ENCODE measurements around the gene RNF150. TPM values are rescaled to one million over a fixed set of nuclear protein-coding genes. Genes with fewer than 3 reads are reported as not detected.

Gene RNF150
- total RNA-seq, 1 experiment from 2014 or later, result 0.15 TPM

DNA sequence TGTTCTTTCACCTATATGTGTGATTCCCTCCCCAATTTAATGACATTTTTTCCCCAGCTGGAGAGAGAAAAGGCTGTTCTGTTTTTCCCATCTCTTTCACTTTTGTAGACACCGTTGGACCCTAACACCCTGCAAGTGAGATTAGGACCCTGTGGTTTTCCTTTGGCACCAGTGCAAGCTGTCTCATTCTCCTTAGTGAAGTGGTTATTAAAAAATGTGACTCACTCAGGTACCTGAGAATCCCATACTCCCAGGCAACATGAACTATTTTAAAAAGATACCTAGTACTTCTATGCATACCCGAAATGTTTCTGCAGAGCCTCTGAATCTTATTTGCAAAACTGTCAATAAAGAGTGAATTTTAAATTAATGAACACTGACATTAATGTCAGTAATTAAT is 201.4 kb downstream of the RNF150 start:
- Histone ChIP-seq H4K20me1 (ENCODE audit: insufficient read depth) (no peaks in the 10 kb centered on the region), H3F3A (ENCODE audit: insufficient read depth, low read depth) (no peaks in the 10 kb centered on the region), H3K4me2 (no peak overlapping the region), H3K9me3 (ENCODE audit: insufficient read depth, low read depth) (no peaks in the 10 kb centered on the region), H2AFZ (no peak overlapping the region), H3K36me3 (ENCODE audit: low read depth) (no peaks in the 10 kb centered on the region), H3K9me2 (ENCODE audit: insufficient read depth) (no peaks in the 10 kb centered on the region), H3K27me3 (ENCODE audit: insufficient read depth, low read depth) (no peaks in the 10 kb centered on the region), H3K4me1 (replicated peaks; ENCODE audit: insufficient read depth) (no peaks in the 10 kb centered on the region), H3K27ac (no peak overlapping the region), H3K79me2 (ENCODE audit: low read depth) (no peaks in the 10 kb centered on the region), H3K4me3 (no peak overlapping the region)
- no peak for TF ChIP-seq EZH2 (IDR thresholded peaks at IDR 0.05; ENCODE audit: low read depth)
- TF ChIP-seq, protein P1, sequence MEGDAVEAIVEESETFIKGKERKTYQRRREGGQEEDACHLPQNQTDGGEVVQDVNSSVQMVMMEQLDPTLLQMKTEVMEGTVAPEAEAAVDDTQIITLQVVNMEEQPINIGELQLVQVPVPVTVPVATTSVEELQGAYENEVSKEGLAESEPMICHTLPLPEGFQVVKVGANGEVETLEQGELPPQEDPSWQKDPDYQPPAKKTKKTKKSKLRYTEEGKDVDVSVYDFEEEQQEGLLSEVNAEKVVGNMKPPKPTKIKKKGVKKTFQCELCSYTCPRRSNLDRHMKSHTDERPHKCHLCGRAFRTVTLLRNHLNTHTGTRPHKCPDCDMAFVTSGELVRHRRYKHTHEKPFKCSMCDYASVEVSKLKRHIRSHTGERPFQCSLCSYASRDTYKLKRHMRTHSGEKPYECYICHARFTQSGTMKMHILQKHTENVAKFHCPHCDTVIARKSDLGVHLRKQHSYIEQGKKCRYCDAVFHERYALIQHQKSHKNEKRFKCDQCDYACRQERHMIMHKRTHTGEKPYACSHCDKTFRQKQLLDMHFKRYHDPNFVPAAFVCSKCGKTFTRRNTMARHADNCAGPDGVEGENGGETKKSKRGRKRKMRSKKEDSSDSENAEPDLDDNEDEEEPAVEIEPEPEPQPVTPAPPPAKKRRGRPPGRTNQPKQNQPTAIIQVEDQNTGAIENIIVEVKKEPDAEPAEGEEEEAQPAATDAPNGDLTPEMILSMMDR (conservative IDR thresholded peaks at IDR 0.05), result no peak
- ChIA-PET CTCF (no interaction called here), POLR2A (ENCODE audit: unreplicated experiment) (no interaction called here)
- no peak for DNase-seq
- BruUV-seq (replicated peaks), result no TSS peak
- intact Hi-C loops (cut with micrococcal nuclease; ENCODE audit: unreplicated experiment), result no loop called here

DNA sequence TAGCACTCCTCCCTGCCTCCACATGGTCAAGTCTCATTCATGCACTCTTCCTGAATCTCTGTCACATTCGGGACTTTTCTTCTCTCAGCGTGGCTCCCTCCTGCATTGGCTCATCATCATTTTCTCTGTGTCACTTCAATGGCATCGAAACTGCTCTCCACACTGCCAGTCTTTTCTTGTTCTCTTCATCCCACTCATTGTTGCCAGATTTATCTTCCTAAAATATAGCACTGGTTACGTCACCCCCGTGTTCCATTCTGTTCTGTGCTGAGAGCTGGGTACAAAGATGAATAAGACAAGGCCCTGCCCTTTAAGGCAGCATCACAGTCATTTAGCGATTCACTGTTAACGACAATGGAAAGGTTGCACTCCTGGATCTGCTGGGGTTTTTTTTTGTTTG is 202.7 kb downstream of the RNF150 start:
- Histone ChIP-seq H3K4me2 (no peak overlapping the region), H2AFZ (no peak overlapping the region), H3K27me3 (ENCODE audit: insufficient read depth, low read depth) (no peaks in the 10 kb centered on the region), H3K79me2 (ENCODE audit: low read depth) (no peaks in the 10 kb centered on the region), H3K9me2 (ENCODE audit: insufficient read depth) (no peaks in the 10 kb centered on the region), H3F3A (ENCODE audit: insufficient read depth, low read depth) (no peaks in the 10 kb centered on the region), H4K20me1 (ENCODE audit: insufficient read depth) (no peaks in the 10 kb centered on the region), H3K36me3 (ENCODE audit: low read depth) (no peaks in the 10 kb centered on the region), H3K27ac (no peak overlapping the region), H3K4me1 (replicated peaks; ENCODE audit: insufficient read depth) (no peaks in the 10 kb centered on the region), H3K9me3 (ENCODE audit: insufficient read depth, low read depth) (no peaks in the 10 kb centered on the region), H3K4me3 (no peak overlapping the region)
- intact Hi-C loops (cut with micrococcal nuclease; ENCODE audit: unreplicated experiment), result no loop called here
- BruUV-seq (replicated peaks), result no TSS peak
- ChIA-PET POLR2A (ENCODE audit: unreplicated experiment) (no interaction called here), CTCF (no interaction called here)
- TF ChIP-seq, protein P1 (conservative IDR thresholded peaks at IDR 0.05), result no peak
- TF ChIP-seq EZH2 (IDR thresholded peaks at IDR 0.05; ENCODE audit: low read depth), result no peak
- no peak for DNase-seq

DNA sequence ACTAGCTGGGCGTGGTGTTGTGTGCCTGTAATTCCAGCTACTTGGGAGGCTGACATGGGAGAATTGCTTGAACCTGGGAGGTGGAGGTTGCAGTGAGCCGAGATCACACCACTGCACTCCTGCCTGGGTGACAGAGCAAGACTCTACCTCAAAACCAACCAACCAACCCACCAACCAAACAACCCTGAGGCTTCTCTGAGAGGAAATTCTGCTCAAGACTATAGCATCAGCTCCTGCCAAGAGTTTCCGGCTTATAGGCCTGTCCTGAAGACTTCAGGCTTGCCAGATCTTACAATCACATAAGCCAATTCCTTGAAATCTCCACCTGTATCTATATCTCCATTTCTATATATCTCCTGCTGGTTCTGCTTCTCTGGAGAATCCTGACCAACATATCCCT is 203.3 kb downstream of the RNF150 start:
- Histone ChIP-seq H4K20me1 (ENCODE audit: insufficient read depth) (no peaks in the 10 kb centered on the region), H3K9me3 (ENCODE audit: insufficient read depth, low read depth) (no peaks in the 10 kb centered on the region), H3K9me2 (ENCODE audit: insufficient read depth) (no peaks in the 10 kb centered on the region), H3K79me2 (ENCODE audit: low read depth) (no peaks in the 10 kb centered on the region), H3K27ac (no peak overlapping the region), H3K4me2 (no peak overlapping the region), H3K4me1 (replicated peaks; ENCODE audit: insufficient read depth) (no peaks in the 10 kb centered on the region), H2AFZ (no peak overlapping the region), H3K36me3 (ENCODE audit: low read depth) (no peaks in the 10 kb centered on the region), H3K27me3 (ENCODE audit: insufficient read depth, low read depth) (no peaks in the 10 kb centered on the region), H3K4me3 (no peak overlapping the region), H3F3A (ENCODE audit: insufficient read depth, low read depth) (no peaks in the 10 kb centered on the region)
- ChIA-PET POLR2A (ENCODE audit: unreplicated experiment) (no interaction called here), CTCF (no interaction called here)
- intact Hi-C loops (cut with micrococcal nuclease; ENCODE audit: unreplicated experiment), result no loop called here
- BruUV-seq (replicated peaks), result no TSS peak
- TF ChIP-seq EZH2 (IDR thresholded peaks at IDR 0.05; ENCODE audit: low read depth), result no peak
- TF ChIP-seq, protein P1 (conservative IDR thresholded peaks at IDR 0.05), result no peak
- DNase-seq, result no peak

Measured in PC-9 (cell line).